Neural cell (in vitro differentiated cells): Measurements from ENCODE around the gene CFAP43. TPM values are rescaled to one million over a fixed set of nuclear protein-coding genes. Genes with fewer than 3 reads are reported as not detected.

Experiments
- H2AFZ ChIP-seq: fragments of 200-600, 300-800 bp; sonication (generic), shearing (Covaris generic); 2 replicates; pipeline ENCODE4 v1.6.0; 2014; ENCODE audit warnings: low read depth, mild to moderate bottlenecking, antibody characterized with exemption, low read length, moderate library complexity
- H3F3A ChIP-seq: fragments of 200-600 bp; shearing (Covaris generic); 2 replicates; pipeline ENCODE4 v1.6.1; 2016; ENCODE audit warnings: mild to moderate bottlenecking, moderate library complexity, mixed read lengths, antibody characterized with exemption, low read length; ENCODE audit not compliant: insufficient read depth, poor library complexity, severe bottlenecking
- H3K27ac ChIP-seq: fragments of 200-600, 300-800 bp; sonication (generic), shearing (Covaris generic); 2 replicates; pipeline ENCODE4 v1.5.1; 2014; ENCODE audit warnings: mild to moderate bottlenecking, low read length, moderate library complexity
- H3K27me3 ChIP-seq: fragments of 300-800, 200-600 bp; sonication (generic), shearing (Covaris generic); 2 replicates; pipeline ENCODE4 v1.6.0; 2014; ENCODE audit warnings: mild to moderate bottlenecking, low read depth, low read length, moderate library complexity; ENCODE audit not compliant: insufficient read depth
- H3K36me3 ChIP-seq: fragments of 300-800, 200-600 bp; sonication (generic), shearing (Covaris generic); 2 replicates; pipeline ENCODE4 v1.5.1; 2014; ENCODE audit warnings: mild to moderate bottlenecking, antibody characterized with exemption, low read length, moderate library complexity; ENCODE audit not compliant: insufficient read depth
- H3K4me2 ChIP-seq: fragments of 300-800, 200-600 bp; sonication (generic), shearing (Covaris generic); 2 replicates; pipeline ENCODE4 v1.6.0; 2014; ENCODE audit warnings: mild to moderate bottlenecking, low read length
- H3K4me3 ChIP-seq: fragments of 300-800, 200-600 bp; sonication (generic), shearing (Covaris generic); 2 replicates; pipeline ENCODE4 v1.5.1; 2014; ENCODE audit warnings: mild to moderate bottlenecking, low read length, moderate library complexity
- H3K79me2 ChIP-seq: fragments of 200-600 bp; shearing (Covaris generic); replicated peaks from 2 replicates; pipeline ENCODE4 v1.6.0; 2014; ENCODE audit warnings: mild to moderate bottlenecking, low read length, moderate library complexity; ENCODE audit not compliant: insufficient read depth
- H3K9ac ChIP-seq: fragments of 300-800, 200-600 bp; sonication (generic), shearing (Covaris generic); 2 replicates; pipeline ENCODE4 v1.6.1; 2016; ENCODE audit warnings: mild to moderate bottlenecking, low read length, mixed read lengths
- H3K9me2 ChIP-seq: fragments of 200-600 bp; shearing (Covaris generic); 2 replicates; pipeline ENCODE4 v1.6.1; 2016; ENCODE audit warnings: mild to moderate bottlenecking, low read length, mixed read lengths; ENCODE audit not compliant: insufficient read depth
- H3K9me3 ChIP-seq: fragments of 200-600, 300-800 bp; sonication (generic), shearing (Covaris generic); 2 replicates; pipeline ENCODE4 v1.6.1; 2016; ENCODE audit warnings: mild to moderate bottlenecking, mixed run types, low read length, moderate library complexity, mixed read lengths
- H4K20me1 ChIP-seq: fragments of 200-600 bp; shearing (Covaris generic); 2 replicates; pipeline ENCODE4 v1.6.1; 2016; ENCODE audit warnings: mild to moderate bottlenecking, mixed run types; ENCODE audit not compliant: insufficient read depth
- EP300 ChIP-seq: fragments of 450-650 bp; conservative IDR thresholded peaks from 2 replicates; pipeline ENCODE4 v1.6.1; 2014; ENCODE audit warnings: antibody characterized with exemption, mild to moderate bottlenecking, moderate library complexity; ENCODE audit not compliant: poor library complexity, severe bottlenecking
- EZH2 ChIP-seq: fragments of 200-600, 300-800 bp; shearing (Covaris generic), sonication (generic); IDR thresholded peaks from 2 replicates; pipeline ENCODE4 v1.6.1; 2014; ENCODE audit warnings: antibody characterized with exemption, low read length, borderline replicate concordance, mild to moderate bottlenecking; ENCODE audit not compliant: insufficient read depth, poor library complexity, severe bottlenecking
- MXI1 ChIP-seq: fragments of 450-650 bp; conservative IDR thresholded peaks from 2 replicates; pipeline ENCODE4 v1.6.1; 2014; ENCODE audit warnings: antibody characterized with exemption, mild to moderate bottlenecking; ENCODE audit not compliant: poor library complexity, severe bottlenecking
- POLR2AphosphoS5 ChIP-seq: IDR thresholded peaks from 2 replicates; pipeline ENCODE4 v1.6.1; 2012
- RAD21 ChIP-seq: fragments of 450-650 bp; conservative IDR thresholded peaks from 2 replicates; pipeline ENCODE4 v1.6.1; 2014; ENCODE audit warnings: antibody characterized with exemption, mild to moderate bottlenecking, moderate library complexity
- SMC3 ChIP-seq: fragments of 450-650 bp; conservative IDR thresholded peaks from 2 replicates; pipeline ENCODE4 v1.6.1; 2014; ENCODE audit warnings: antibody characterized with exemption, mild to moderate bottlenecking, moderate library complexity; ENCODE audit not compliant: poor library complexity
- TAF1 ChIP-seq: IDR thresholded peaks from 2 replicates; pipeline ENCODE4 v1.6.1; 2012; ENCODE audit warnings: low read depth
- polyA plus RNA-seq: library from polyadenylated mRNA; depleted of rRNA; stranded (reverse); fragments of >200 nt; gene quantifications from 2 replicates; pipeline ENCODE4 v1.2.3, GENCODE V29; 2014
- TF ChIP-seq, protein P1 (sequence below): IDR thresholded peaks from 2 replicates; pipeline ENCODE4 v1.6.1; 2012; ENCODE audit warnings: borderline replicate concordance
- TF ChIP-seq, protein P2 (sequence below): fragments of 450-650 bp; IDR thresholded peaks from 2 replicates; pipeline ENCODE4 v1.5.1; 2014; ENCODE audit warnings: antibody characterized with exemption, mild to moderate bottlenecking, moderate library complexity; ENCODE audit not compliant: poor library complexity, severe bottlenecking

CFAP43 gene
- polyA plus RNA-seq, 1 donor from 2014 or later = 5.0 TPM

- Histone ChIP-seq H2AFZ (no peak overlapping the region), H3K36me3 (no peaks in the 10 kb centered on the region), H3K9me2 (no peaks in the 10 kb centered on the region), H3K9me3 (no peaks in the 10 kb centered on the region), H3K27me3 (no peaks in the 10 kb centered on the region), H3K27ac (no peak overlapping the region), H3K4me2 (no peak overlapping the region), H3K4me3 (no peak overlapping the region), H3K79me2 (no peaks in the 10 kb centered on the region), H3F3A (no peaks in the 10 kb centered on the region), H4K20me1 (no peaks in the 10 kb centered on the region), H3K9ac (no peak overlapping the region)
- TF ChIP-seq POLR2AphosphoS5 (no peak), RAD21 (no peak), TAF1 (no peak), EZH2 (no peak), SMC3 (no peak), EP300 (no peak), MXI1 (no peak)
- TF ChIP-seq, protein P1, sequence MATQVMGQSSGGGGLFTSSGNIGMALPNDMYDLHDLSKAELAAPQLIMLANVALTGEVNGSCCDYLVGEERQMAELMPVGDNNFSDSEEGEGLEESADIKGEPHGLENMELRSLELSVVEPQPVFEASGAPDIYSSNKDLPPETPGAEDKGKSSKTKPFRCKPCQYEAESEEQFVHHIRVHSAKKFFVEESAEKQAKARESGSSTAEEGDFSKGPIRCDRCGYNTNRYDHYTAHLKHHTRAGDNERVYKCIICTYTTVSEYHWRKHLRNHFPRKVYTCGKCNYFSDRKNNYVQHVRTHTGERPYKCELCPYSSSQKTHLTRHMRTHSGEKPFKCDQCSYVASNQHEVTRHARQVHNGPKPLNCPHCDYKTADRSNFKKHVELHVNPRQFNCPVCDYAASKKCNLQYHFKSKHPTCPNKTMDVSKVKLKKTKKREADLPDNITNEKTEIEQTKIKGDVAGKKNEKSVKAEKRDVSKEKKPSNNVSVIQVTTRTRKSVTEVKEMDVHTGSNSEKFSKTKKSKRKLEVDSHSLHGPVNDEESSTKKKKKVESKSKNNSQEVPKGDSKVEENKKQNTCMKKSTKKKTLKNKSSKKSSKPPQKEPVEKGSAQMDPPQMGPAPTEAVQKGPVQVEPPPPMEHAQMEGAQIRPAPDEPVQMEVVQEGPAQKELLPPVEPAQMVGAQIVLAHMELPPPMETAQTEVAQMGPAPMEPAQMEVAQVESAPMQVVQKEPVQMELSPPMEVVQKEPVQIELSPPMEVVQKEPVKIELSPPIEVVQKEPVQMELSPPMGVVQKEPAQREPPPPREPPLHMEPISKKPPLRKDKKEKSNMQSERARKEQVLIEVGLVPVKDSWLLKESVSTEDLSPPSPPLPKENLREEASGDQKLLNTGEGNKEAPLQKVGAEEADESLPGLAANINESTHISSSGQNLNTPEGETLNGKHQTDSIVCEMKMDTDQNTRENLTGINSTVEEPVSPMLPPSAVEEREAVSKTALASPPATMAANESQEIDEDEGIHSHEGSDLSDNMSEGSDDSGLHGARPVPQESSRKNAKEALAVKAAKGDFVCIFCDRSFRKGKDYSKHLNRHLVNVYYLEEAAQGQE = no peak
- TF ChIP-seq, protein P2, sequence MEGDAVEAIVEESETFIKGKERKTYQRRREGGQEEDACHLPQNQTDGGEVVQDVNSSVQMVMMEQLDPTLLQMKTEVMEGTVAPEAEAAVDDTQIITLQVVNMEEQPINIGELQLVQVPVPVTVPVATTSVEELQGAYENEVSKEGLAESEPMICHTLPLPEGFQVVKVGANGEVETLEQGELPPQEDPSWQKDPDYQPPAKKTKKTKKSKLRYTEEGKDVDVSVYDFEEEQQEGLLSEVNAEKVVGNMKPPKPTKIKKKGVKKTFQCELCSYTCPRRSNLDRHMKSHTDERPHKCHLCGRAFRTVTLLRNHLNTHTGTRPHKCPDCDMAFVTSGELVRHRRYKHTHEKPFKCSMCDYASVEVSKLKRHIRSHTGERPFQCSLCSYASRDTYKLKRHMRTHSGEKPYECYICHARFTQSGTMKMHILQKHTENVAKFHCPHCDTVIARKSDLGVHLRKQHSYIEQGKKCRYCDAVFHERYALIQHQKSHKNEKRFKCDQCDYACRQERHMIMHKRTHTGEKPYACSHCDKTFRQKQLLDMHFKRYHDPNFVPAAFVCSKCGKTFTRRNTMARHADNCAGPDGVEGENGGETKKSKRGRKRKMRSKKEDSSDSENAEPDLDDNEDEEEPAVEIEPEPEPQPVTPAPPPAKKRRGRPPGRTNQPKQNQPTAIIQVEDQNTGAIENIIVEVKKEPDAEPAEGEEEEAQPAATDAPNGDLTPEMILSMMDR = no peak
These were observed 88.3 kb downstream of the CFAP43 start for GRCh38 chr10:104143829-104144228.

GRCh38 chr10:104142081-104142480, 90.1 kb downstream of the CFAP43 start:
- Histone ChIP-seq H3K4me2 (no peak overlapping the region), H3K4me3 (no peak overlapping the region), H4K20me1 (no peaks in the 10 kb centered on the region)

More at GRCh38 chr10:104142081-104142480, 90.1 kb downstream of the CFAP43 start:
- no peaks in the 10 kb centered on the region for H3K9me3 ChIP-seq
- no peaks in the 10 kb centered on the region for H3K36me3 ChIP-seq
- no peaks in the 10 kb centered on the region for H3K79me2 ChIP-seq
- H3F3A ChIP-seq = no peaks in the 10 kb centered on the region
- H3K9ac ChIP-seq = no peak overlapping the region
- H3K27ac ChIP-seq = no peak overlapping the region
- TF ChIP-seq, protein P1 = no peak
- TF ChIP-seq SMC3 (no peak), MXI1 (no peak), POLR2AphosphoS5 (no peak), TAF1 (no peak), RAD21 (no peak), EP300 (no peak), EZH2 (no peak)
- TF ChIP-seq, protein P2 = no peak
- no peaks in the 10 kb centered on the region for H3K9me2 ChIP-seq
- no peak overlapping the region for H2AFZ ChIP-seq
- H3K27me3 ChIP-seq = no peaks in the 10 kb centered on the region
